Measurements from ENCODE around the gene MAOB.

MAOB gene

DNA sequence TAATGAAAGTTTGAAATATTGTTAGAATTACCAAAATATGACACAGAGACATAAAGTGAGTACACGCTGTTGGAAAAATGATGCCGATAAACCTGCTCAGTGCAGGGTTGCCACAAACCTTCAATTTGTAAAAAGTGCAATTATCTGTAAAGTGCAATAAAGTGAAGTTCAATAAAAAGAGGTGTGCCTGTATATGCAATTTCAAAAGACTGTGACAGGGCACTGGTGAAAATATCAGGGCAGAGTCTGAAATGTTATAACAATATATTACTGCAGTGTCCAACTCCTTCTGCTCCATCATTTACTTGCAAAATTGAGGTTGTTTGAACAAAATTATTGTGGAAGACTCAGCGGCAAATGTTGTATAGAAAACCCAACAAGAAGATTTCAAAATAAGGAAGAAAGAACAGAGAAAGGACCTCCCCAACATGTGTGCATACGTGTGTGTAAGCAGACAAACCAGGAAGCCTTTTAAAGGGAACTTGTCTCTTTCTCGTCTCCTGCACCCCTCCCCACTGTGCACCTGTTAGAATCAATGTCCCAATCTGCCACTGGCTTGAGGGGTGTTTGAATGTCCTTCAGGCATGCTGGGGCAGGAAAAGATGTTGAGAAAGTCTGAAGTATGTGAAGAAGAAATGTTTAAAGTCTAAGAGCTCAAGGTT lies 96.2 kb downstream of the MAOB start:
- Histone ChIP-seq H3K4me1 (ENCODE audit: low read depth, poor library complexity, severe bottlenecking) (no peaks in the 10 kb centered on the region), H3K4me3 (IDR thresholded peaks at IDR 0.05; ENCODE audit: insufficient read depth, low read depth, low read length) (no peak overlapping the region), H3K36me3 (ENCODE audit: insufficient read depth) (no peaks in the 10 kb centered on the region), H3K27me3 (ENCODE audit: insufficient read depth, low read depth) (no peaks in the 10 kb centered on the region), H3K27ac (no peak overlapping the region), H2AFZ (ENCODE audit: low read depth) (no peak overlapping the region), H3K4me2 (no peak overlapping the region), H3K79me2 (ENCODE audit: insufficient read depth, low read depth) (no peaks in the 10 kb centered on the region), H3K9ac (no peak overlapping the region), H4K20me1 (ENCODE audit: insufficient read depth) (no peaks in the 10 kb centered on the region)
- TF ChIP-seq, protein P1, sequence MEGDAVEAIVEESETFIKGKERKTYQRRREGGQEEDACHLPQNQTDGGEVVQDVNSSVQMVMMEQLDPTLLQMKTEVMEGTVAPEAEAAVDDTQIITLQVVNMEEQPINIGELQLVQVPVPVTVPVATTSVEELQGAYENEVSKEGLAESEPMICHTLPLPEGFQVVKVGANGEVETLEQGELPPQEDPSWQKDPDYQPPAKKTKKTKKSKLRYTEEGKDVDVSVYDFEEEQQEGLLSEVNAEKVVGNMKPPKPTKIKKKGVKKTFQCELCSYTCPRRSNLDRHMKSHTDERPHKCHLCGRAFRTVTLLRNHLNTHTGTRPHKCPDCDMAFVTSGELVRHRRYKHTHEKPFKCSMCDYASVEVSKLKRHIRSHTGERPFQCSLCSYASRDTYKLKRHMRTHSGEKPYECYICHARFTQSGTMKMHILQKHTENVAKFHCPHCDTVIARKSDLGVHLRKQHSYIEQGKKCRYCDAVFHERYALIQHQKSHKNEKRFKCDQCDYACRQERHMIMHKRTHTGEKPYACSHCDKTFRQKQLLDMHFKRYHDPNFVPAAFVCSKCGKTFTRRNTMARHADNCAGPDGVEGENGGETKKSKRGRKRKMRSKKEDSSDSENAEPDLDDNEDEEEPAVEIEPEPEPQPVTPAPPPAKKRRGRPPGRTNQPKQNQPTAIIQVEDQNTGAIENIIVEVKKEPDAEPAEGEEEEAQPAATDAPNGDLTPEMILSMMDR (conservative IDR thresholded peaks at IDR 0.05; ENCODE audit: low read depth, low read length): no peak

DNA sequence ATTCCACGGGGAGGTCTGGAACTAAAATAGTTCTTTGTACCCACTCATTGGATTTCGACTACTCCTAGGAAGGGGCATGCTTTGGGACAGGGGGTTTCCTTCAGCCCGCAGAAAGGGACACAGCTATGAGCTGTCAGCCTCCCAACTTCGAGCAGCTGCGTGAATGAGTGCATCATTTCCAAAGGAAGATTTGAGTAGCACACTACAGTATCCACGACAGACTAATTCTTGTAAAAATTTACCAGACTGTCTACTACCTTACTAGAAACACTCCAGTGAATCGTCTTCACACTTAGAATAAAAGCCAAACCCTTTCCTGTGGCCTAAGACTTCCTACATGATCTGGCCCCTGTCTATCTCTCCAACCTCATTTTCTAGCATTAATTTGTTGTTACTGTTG lies 124.2 kb downstream of the MAOB start:
- Histone ChIP-seq H2AFZ (ENCODE audit: low read depth) (no peak overlapping the region), H3K4me3 (IDR thresholded peaks at IDR 0.05; ENCODE audit: insufficient read depth, low read depth, low read length) (no peak overlapping the region), H3K4me2 (no peak overlapping the region), H3K27me3 (ENCODE audit: insufficient read depth, low read depth) (no peaks in the 10 kb centered on the region), H3K79me2 (ENCODE audit: insufficient read depth, low read depth) (no peaks in the 10 kb centered on the region), H4K20me1 (ENCODE audit: insufficient read depth) (no peaks in the 10 kb centered on the region), H3K4me1 (ENCODE audit: low read depth, poor library complexity, severe bottlenecking) (no peaks in the 10 kb centered on the region), H3K36me3 (ENCODE audit: insufficient read depth) (no peaks in the 10 kb centered on the region), H3K9ac (no peak overlapping the region), H3K27ac (no peak overlapping the region)
- TF ChIP-seq, protein P1 (conservative IDR thresholded peaks at IDR 0.05; ENCODE audit: low read depth, low read length): no peak

DNA sequence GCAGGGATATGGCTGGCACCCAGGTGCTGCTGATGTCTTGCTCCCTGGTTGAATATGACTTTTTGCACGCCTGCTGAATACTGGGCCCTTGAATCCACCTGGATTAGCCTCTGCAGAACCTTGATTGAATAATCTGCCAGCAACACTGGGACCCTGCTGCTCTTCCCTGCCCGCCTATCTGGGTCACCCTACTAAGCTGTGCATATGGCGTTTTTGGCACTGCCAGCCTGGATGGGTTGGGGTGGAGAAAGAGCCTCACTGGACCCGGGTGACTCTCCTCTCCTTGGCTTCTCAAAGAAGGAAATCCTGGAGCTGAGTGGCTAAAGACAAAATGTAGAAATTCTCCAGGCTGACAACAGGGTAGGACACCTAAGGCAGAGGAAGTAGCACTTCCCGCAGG lies 126.2 kb downstream of the MAOB start:
- Histone ChIP-seq H3K4me1 (ENCODE audit: low read depth, poor library complexity, severe bottlenecking) (no peaks in the 10 kb centered on the region), H3K79me2 (ENCODE audit: insufficient read depth, low read depth) (no peaks in the 10 kb centered on the region), H3K27ac (no peak overlapping the region), H4K20me1 (ENCODE audit: insufficient read depth) (no peaks in the 10 kb centered on the region), H3K4me3 (IDR thresholded peaks at IDR 0.05; ENCODE audit: insufficient read depth, low read depth, low read length) (no peak overlapping the region), H3K9ac (no peak overlapping the region), H3K27me3 (ENCODE audit: insufficient read depth, low read depth) (no peaks in the 10 kb centered on the region), H2AFZ (ENCODE audit: low read depth) (no peak overlapping the region), H3K4me2 (no peak overlapping the region), H3K36me3 (ENCODE audit: insufficient read depth) (no peaks in the 10 kb centered on the region)
- TF ChIP-seq, protein P1 (conservative IDR thresholded peaks at IDR 0.05; ENCODE audit: low read depth, low read length): no peak

DNA sequence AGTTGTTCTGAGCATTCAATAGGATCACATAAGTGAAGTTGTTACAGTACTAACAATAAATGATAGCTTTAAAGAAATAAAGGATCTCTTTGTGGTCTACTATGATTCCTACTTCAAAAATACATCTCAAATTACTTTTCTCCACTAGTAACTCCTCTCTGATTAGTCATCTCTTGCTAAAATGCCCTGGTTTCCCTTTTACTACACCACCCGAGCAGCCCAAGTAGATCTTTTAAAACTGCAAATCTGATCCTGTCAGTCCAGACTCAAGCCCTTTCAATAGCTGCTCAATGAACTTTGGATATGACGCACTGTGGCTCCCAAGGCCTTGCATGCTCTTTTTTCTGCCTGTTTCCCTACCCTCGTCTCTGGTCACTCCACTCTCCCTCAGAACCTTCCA lies 128.6 kb downstream of the MAOB start:
- Histone ChIP-seq H3K27me3 (ENCODE audit: insufficient read depth, low read depth) (no peaks in the 10 kb centered on the region), H3K4me3 (IDR thresholded peaks at IDR 0.05; ENCODE audit: insufficient read depth, low read depth, low read length) (no peak overlapping the region), H4K20me1 (ENCODE audit: insufficient read depth) (no peaks in the 10 kb centered on the region), H3K4me2 (no peak overlapping the region), H3K4me1 (ENCODE audit: low read depth, poor library complexity, severe bottlenecking) (no peaks in the 10 kb centered on the region), H3K9ac (no peak overlapping the region), H3K79me2 (ENCODE audit: insufficient read depth, low read depth) (no peaks in the 10 kb centered on the region), H3K27ac (no peak overlapping the region), H3K36me3 (ENCODE audit: insufficient read depth) (no peaks in the 10 kb centered on the region), H2AFZ (ENCODE audit: low read depth) (no peak overlapping the region)
- TF ChIP-seq, protein P1 (conservative IDR thresholded peaks at IDR 0.05; ENCODE audit: low read depth, low read length): no peak
